Progenitor cell of endocrine pancreas (in vitro differentiated cells): ENCODE results near the gene PROSER2. TPM values are rescaled to one million over a fixed set of nuclear protein-coding genes. Genes with fewer than 3 reads are reported as not detected.
A peak's percentile ranks its signal among the peaks of the same experiment; 100 is the strongest.

Experiments
- DNase-seq: peaks from one replicate; pipeline ENCODE4 v3.0.0; 2021; ENCODE audit warnings: low spot score; ENCODE audit not compliant: unreplicated experiment
- H3K27ac Mint-ChIP-seq: 2 replicates; pipeline ENCODE4 v1.8.0; 2021; ENCODE audit warnings: mild to moderate bottlenecking, moderate library complexity, mixed read lengths
- H3K27me3 Mint-ChIP-seq: 2 replicates; pipeline ENCODE4 v1.8.0; 2021; ENCODE audit warnings: mixed read lengths
- H3K36me3 Mint-ChIP-seq: 2 replicates; pipeline ENCODE4 v1.8.0; 2022; ENCODE audit warnings: mixed read lengths; ENCODE audit not compliant: insufficient read depth
- H3K4me1 Mint-ChIP-seq: 2 replicates; pipeline ENCODE4 v1.8.0; 2021; ENCODE audit warnings: low read depth, mixed read lengths
- H3K4me3 Mint-ChIP-seq: 2 replicates; pipeline ENCODE4 v1.8.0; 2021; ENCODE audit warnings: low read depth, mild to moderate bottlenecking, moderate library complexity, mixed read lengths
- H3K9me3 Mint-ChIP-seq: 2 replicates; pipeline ENCODE4 v1.8.0; 2021; ENCODE audit warnings: low read depth, mixed read lengths
- CTCF ChIP-seq: fragments of 200-600 bp; sonication (generic); IDR thresholded peaks from one replicate; pipeline ENCODE4 v1.5.0; 2021; ENCODE audit warnings: antibody characterized with exemption, mild to moderate bottlenecking; ENCODE audit not compliant: unreplicated experiment
- total RNA-seq: library from RNA; stranded (reverse); gene quantifications from 2 replicates; pipeline ENCODE4 v1.2.1, GENCODE V29; 2021

Gene PROSER2
- total RNA-seq, 1 donor from 2014 or later, result 19.0 TPM

- DNase-seq, result no peak
- Mint-ChIP-seq H3K4me1 (peaks cover 3% of the 10 kb centered on the region), H3K4me3 (no peak overlapping the region), H3K36me3 (no peaks in the 10 kb centered on the region), H3K27ac (no peak overlapping the region), H3K9me3 (no peaks in the 10 kb centered on the region), H3K27me3 (no peaks in the 10 kb centered on the region)
- no peak for TF ChIP-seq CTCF
Measured at GRCh38 chr10:11813177-11813576, 10.0 kb upstream of the PROSER2 start.

DNA sequence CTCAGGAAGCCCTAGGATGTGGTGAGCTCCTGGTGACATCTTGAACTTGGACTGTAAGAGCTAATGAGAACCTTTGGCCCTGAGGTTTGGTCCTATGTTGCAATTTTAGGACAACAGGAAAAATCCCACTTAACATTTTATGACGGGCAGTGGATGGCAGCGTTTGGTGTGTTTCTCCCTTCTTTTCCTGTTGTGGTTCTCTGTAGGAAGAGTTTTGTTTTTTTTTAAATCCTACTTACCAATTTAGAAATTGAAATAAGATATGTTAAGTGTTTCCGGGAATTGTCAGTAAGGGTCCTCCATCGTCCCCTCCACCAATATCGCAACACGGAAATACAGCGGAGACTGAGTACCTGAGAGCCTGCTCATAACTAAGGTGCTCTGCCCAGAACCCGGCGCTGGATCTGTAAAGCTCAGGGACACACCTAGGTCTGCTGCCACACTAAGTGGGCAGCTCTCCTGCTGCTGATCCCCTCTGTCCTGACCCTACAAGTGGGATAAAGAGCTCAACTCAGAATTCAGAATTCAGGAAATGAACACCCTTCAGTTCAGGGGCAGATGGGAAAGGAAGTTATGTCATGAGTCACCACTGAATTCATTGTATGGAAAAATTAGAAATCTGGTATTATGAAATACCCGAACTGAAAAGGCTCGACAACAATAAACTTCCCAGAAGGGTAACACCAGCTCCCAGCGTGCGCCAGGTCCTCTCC, 9.1 kb upstream of the PROSER2 start:
- TF ChIP-seq CTCF, result no peak
- H3K9me3 Mint-ChIP-seq, result no peaks in the 10 kb centered on the region
- H3K4me1 Mint-ChIP-seq, result peaks cover 3% of the 10 kb centered on the region
- no peak for DNase-seq
- H3K27me3 Mint-ChIP-seq, result no peaks in the 10 kb centered on the region
- no peak overlapping the region for H3K27ac Mint-ChIP-seq
- H3K36me3 Mint-ChIP-seq, result no peaks in the 10 kb centered on the region
- no peak overlapping the region for H3K4me3 Mint-ChIP-seq

- Mint-ChIP-seq H3K36me3 (no peaks in the 10 kb centered on the region), H3K27ac (no peak overlapping the region), H3K9me3 (no peaks in the 10 kb centered on the region), H3K4me3 (no peak overlapping the region), H3K4me1 (peaks cover 2% of the 10 kb centered on the region), H3K27me3 (no peaks in the 10 kb centered on the region)
- TF ChIP-seq CTCF, result no peak
- no peak for DNase-seq
Measured at GRCh38 chr10:11819027-11819426, 4.1 kb upstream of the PROSER2 start.

DNA sequence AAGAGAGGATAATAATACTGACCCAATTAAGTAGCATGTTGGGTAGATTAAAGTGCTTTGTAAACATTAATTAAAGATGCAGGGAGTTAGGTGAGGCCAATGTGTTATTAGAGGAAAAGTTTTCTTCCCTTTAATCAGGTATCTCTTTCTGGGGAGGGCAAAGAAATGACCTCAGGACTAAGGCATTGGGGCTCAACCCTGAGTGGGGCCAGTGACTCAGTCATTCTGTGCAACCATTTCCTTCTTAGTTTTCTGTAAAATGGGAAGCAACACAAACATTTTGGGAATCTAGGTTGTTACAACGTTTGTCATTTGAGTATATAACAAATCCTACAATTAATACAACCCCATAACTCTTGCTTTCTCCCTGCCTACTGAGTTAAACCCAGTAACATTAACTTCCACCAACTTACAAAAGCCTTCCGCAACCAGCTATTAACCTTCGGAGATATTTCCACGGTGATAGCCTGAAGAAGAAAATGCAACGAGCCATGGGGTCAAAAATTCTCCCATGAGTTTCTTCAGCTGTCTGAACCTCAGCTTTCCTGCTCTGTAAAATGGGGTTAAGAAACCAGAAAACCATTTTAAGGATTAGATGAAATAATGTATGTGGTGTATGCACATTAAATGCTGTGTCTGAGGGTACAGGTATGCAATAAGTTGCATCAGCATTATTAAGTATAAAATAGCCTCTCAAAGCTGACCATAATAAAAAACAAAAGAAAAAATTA, 965 bp upstream of the PROSER2 start:
- no peak overlapping the region for H3K27ac Mint-ChIP-seq
- no peak for TF ChIP-seq CTCF
- H3K36me3 Mint-ChIP-seq, result peaks cover 7% of the 10 kb centered on the region
- no peaks in the 10 kb centered on the region for H3K27me3 Mint-ChIP-seq
- DNase-seq, result no peak
- H3K4me1 Mint-ChIP-seq, result peaks cover 22% of the 10 kb centered on the region
- peak overlapping the region; percentile 29 for H3K4me3 Mint-ChIP-seq
- no peaks in the 10 kb centered on the region for H3K9me3 Mint-ChIP-seq

- Mint-ChIP-seq H3K36me3 (peaks cover 7% of the 10 kb centered on the region), H3K4me1 (peaks cover 25% of the 10 kb centered on the region), H3K9me3 (no peaks in the 10 kb centered on the region), H3K27me3 (no peaks in the 10 kb centered on the region), H3K4me3 (peak overlapping the region; percentile 92), H3K27ac (no peak overlapping the region)
- no peak for TF ChIP-seq CTCF
- no peak for DNase-seq
Measured at GRCh38 chr10:11822809-11823121, 391 bp upstream of the PROSER2 start.
